Measurements from ENCODE around the gene MOGAT3.

- TF ChIP-seq POLR2A (IDR thresholded peaks at IDR 0.05) (no peak), CTCF (IDR thresholded peaks at IDR 0.05) (no peak)
Measured at GRCh38 chr7:101226721-101227120, 25.9 kb upstream of the MOGAT3 start.
